GM12878 (cell line): ENCODE data around the gene ZBTB18. TPM values are rescaled to one million over a fixed set of nuclear protein-coding genes. Genes with fewer than 3 reads are reported as not detected.

ENCODE experiments used
- ATAC-seq: fragments of 200-7000 bp; cut with Tn5 transposase; 3 replicates; pipeline ENCODE4 v1.9.1; 2020; ENCODE audit warnings: mild to moderate bottlenecking, moderate library complexity
- BruUV-seq: library from RNA; stranded (reverse); fragments of 400-500 nt; replicated peaks from 2 replicates; lab custom pipeline; 2021; lab: Mats Ljungman, UMichigan
- CTCF ChIA-PET: fragments of 300-600 bp; sonication (Branson Sonifier 250); formaldehyde crosslinking; extraction: SDS; loops from one replicate; lab custom pipeline; 2021; ENCODE audit warnings: inconsistent platforms; lab: Yijun Ruan, JAX
- POLR2A ChIA-PET: fragments of 350-600 bp; formaldehyde crosslinking; extraction: SDS; loops from one replicate; lab custom pipeline; 2021; ENCODE audit warnings: inconsistent platforms; lab: Charles Lee
- RAD21 ChIA-PET: fragments of 300-600 bp; sonication (Branson Sonifier 250); formaldehyde crosslinking; loops from one replicate; lab custom pipeline; 2023; ENCODE audit warnings: antibody characterized with exemption; ENCODE audit not compliant: unreplicated experiment; lab: Charles Lee
- SMC1A ChIA-PET: fragments of 300-600 bp; sonication (Branson Sonifier 250); formaldehyde crosslinking; loops from one replicate; lab custom pipeline; 2023; ENCODE audit not compliant: unreplicated experiment, uncharacterized antibody; lab: Charles Lee
- DNase-seq: peaks from one replicate; pipeline ENCODE4 v3.0.0-alpha.2; 2011; ENCODE audit warnings: low read depth, low spot score
- FAIRE-seq: peaks from 3 replicates; lab custom pipeline; 2011; peaks lifted over from hg19 to GRCh38; lab: Jason Lieb, UNC
- H2AFZ ChIP-seq: 2 replicates; pipeline ENCODE4 v1.6.0; 2011; ENCODE audit warnings: low read depth, low read length, control low read depth; ENCODE audit not compliant: control insufficient read depth
- H3K27ac ChIP-seq: 2 replicates; pipeline ENCODE4 v1.5.1; 2011; ENCODE audit warnings: control low read depth; ENCODE audit not compliant: control insufficient read depth, insufficient read depth
- H3K27me3 ChIP-seq, 2 experiments: replicated peaks in 1 of 2; 2 replicates each; pipeline versions ENCODE4 v1.6.0 to v1.6.1; 2011; ENCODE audit warnings: low read length in 1 of 2; ENCODE audit not compliant: control insufficient read depth in 2 of 2, insufficient read depth in 2 of 2
- H3K36me3 ChIP-seq, 2 experiments: 2 replicates each; pipeline ENCODE4 v1.5.1; 2011; ENCODE audit warnings: low read length in 1 of 2; ENCODE audit not compliant: control insufficient read depth in 2 of 2, insufficient read depth in 2 of 2
- H3K4me1 ChIP-seq: 2 replicates; pipeline ENCODE4 v1.6.1; 2011; ENCODE audit warnings: mild to moderate bottlenecking, low read length, moderate library complexity, mixed read lengths; ENCODE audit not compliant: control insufficient read depth, insufficient read depth
- H3K4me2 ChIP-seq: 2 replicates; pipeline ENCODE4 v1.6.0; 2011; ENCODE audit warnings: control low read depth; ENCODE audit not compliant: control insufficient read depth, insufficient read depth
- H3K4me3 ChIP-seq: fragments of 200-600 bp; sonication (generic); 2 replicates; pipeline ENCODE4 v1.5.1; 2016
- H3K79me2 ChIP-seq: 2 replicates; pipeline ENCODE4 v1.6.0; 2011; ENCODE audit warnings: low read length; ENCODE audit not compliant: control insufficient read depth, insufficient read depth
- H3K9ac ChIP-seq: 2 replicates; pipeline ENCODE4 v1.8.0; 2011; ENCODE audit warnings: low read length, control low read depth, mixed read lengths; ENCODE audit not compliant: control insufficient read depth, insufficient read depth
- H3K9me3 ChIP-seq: replicated peaks from 3 replicates; pipeline ENCODE4 v1.5.1; 2011; ENCODE audit warnings: mild to moderate bottlenecking, low read length; ENCODE audit not compliant: control insufficient read depth, insufficient read depth
- H4K20me1 ChIP-seq: 2 replicates; pipeline ENCODE4 v1.6.0; 2011; ENCODE audit not compliant: control insufficient read depth, insufficient read depth
- CTCF ChIP-seq, 3 experiments: IDR thresholded peaks in 2 of 3; conservative IDR thresholded peaks in 1 of 3; 2 replicates each; pipeline ENCODE4 v1.5.1; 2011; ENCODE audit warnings: low read depth in 3 of 3, low read length in 3 of 3, mild to moderate bottlenecking in 3 of 3, control low read depth in 2 of 3, moderate library complexity in 2 of 3, inconsistent platforms in 1 of 3, mixed read lengths in 1 of 3; ENCODE audit not compliant: control insufficient read depth in 2 of 3, insufficient read depth in 1 of 3; ENCODE audit errors: extremely low read depth in 1 of 3
- EED ChIP-seq: sonication (generic); IDR thresholded peaks from 2 replicates; pipeline ENCODE4 v1.6.1; 2016; ENCODE audit warnings: antibody characterized with exemption, low read depth
- SIN3A ChIP-seq: IDR thresholded peaks from 2 replicates; pipeline ENCODE4 v1.6.1; 2012; ENCODE audit warnings: low read depth, low read length, improper control_type of control experiment
- STAT3 ChIP-seq: IDR thresholded peaks from 2 replicates; pipeline ENCODE4 v1.6.1; 2011; ENCODE audit warnings: low read depth, low read length, improper control_type of control experiment
- WGBS: methylation state at CpG from one replicate; pipeline ENCODE4 v1.1.6; 2016; ENCODE audit warnings: low lambda C conversion rate; ENCODE audit not compliant: insufficient replicate concordance, insufficient coverage; ENCODE audit errors: missing lambda C conversion rate; 5-methylcytosine and 5-hydroxymethylcytosine counted together
- in situ Hi-C: fragments of 300-500 bp; cut with MboI; formaldehyde crosslinking; loops from 9 replicates; pipeline ENCODE4 v1.14.3; 2018; ENCODE audit warnings: mixed read lengths
- intact Hi-C: fragments of 100-400 bp; cut with micrococcal nuclease; formaldehyde crosslinking; loops from one replicate; pipeline ENCODE4 v1.14.2; 2022; ENCODE audit not compliant: unreplicated experiment
- polyA plus RNA-seq, 11 experiments: library from polyadenylated mRNA; depleted of rRNA in 4 of 11; unstranded in 6 of 11; stranded (reverse) in 5 of 11; fragments of >200 nt; fragmentation: Nextera tagmentation in 4 of 11; fragmentation: Illumina TruSeq in 1 of 11; extraction: Ambion mirVana in 4 of 11; extraction: Trizol in 1 of 11; gene quantifications; 1 replicate in 1 of 11; 2 replicates in 10 of 11; pipeline versions ENCODE4 v1.2.1 to v1.2.3, GENCODE V29; 2011 to 2016; ENCODE audit warnings: inconsistent platforms in 2 of 11, missing spikeins in 2 of 11, low read depth in 1 of 11
- total RNA-seq, 4 experiments: library from RNA; depleted of rRNA in 3 of 4; stranded (reverse); fragments of >200 nt in 3 of 4; fragmentation: Illumina TruSeq in 1 of 4; extraction: Trizol in 1 of 4; gene quantifications; 2 replicates each; pipeline versions ENCODE4 v1.2.1 to v1.2.3, GENCODE V29; 2013 to 2021

Gene ZBTB18
- total and polyA plus RNA-seq, 10 of the 15 experiments (the other 5 are each of a cell fraction or from before 2014, with no cell fraction given): 0.27 to 8.6 (median 6.1) TPM

- Histone ChIP-seq H3K79me2 (no peaks in the 10 kb centered on the region), H4K20me1 (no peaks in the 10 kb centered on the region), H3K36me3 (no peaks in the 10 kb centered on the region), H2AFZ (no peak overlapping the region), H3K27me3 (no peaks in the 10 kb centered on the region), H3K9me3 (no peaks in the 10 kb centered on the region), H3K9ac (no peak overlapping the region), H3K27ac (no peak overlapping the region), H3K4me3 (no peak overlapping the region), H3K4me2 (no peak overlapping the region), H3K4me1 (no peaks in the 10 kb centered on the region)
- no TSS peak for BruUV-seq
- DNase-seq (no peak), FAIRE-seq (no peak), ATAC-seq (no peak)
- WGBS: 2% methylated on average over 3 of the region's 3 CpGs
- ChIA-PET CTCF (interaction anchor here (1.5 kb wide), 1 partner anchor 12 kb away, joined by 4 read pairs; no protein-coding TSS in a partner anchor), POLR2A (no interaction called here), RAD21 (interaction anchor here (0.7 kb wide), 1 partner anchor 126 kb away, joined by 5 read pairs; no protein-coding TSS in a partner anchor), SMC1A (interaction anchor here (0.9 to 1.0 kb wide), 2 partner anchors 9 to 11 kb away, joined by 3 read pairs; no protein-coding TSS in a partner anchor)
- intact Hi-C loops: no loop called here
- in situ Hi-C loops: no loop called here
- TF ChIP-seq CTCF (IDR thresholded peaks at IDR 0.05 in 2 of 3, conservative IDR thresholded peaks at IDR 0.05 in 1 of 3; ENCODE audit: control insufficient read depth in 2 of 3, extremely low read depth in 1 of 3, insufficient read depth in 1 of 3, low read depth in 3 of 3, low read length in 3 of 3): 0 out of 6 replicates have a peak, but pooled peaks of 1 of the 3 experiments have one; percentile 1
- TF ChIP-seq EED: no peak
- TF ChIP-seq STAT3: no peak
Measured at GRCh38 chr1:244029124-244029523, 22.0 kb upstream of the ZBTB18 start.

GRCh38 chr1:244030481-244031040 lies 20.5 kb upstream of the ZBTB18 start:
- Histone ChIP-seq H3K27ac (no peak overlapping the region), H3K79me2 (no peaks in the 10 kb centered on the region), H3K4me2 (no peak overlapping the region), H3K27me3 (no peaks in the 10 kb centered on the region), H3K9ac (no peak overlapping the region), H2AFZ (no peak overlapping the region), H3K4me3 (no peak overlapping the region), H3K9me3 (no peaks in the 10 kb centered on the region), H4K20me1 (no peaks in the 10 kb centered on the region), H3K4me1 (no peaks in the 10 kb centered on the region), H3K36me3 (no peaks in the 10 kb centered on the region)
- ChIA-PET CTCF (no interaction called here), RAD21 (no interaction called here), SMC1A (no interaction called here), POLR2A (no interaction called here)
- no peak for TF ChIP-seq SIN3A
- FAIRE-seq (no peak), DNase-seq (no peak), ATAC-seq (no peak)
- in situ Hi-C loops: no loop called here
- WGBS: 40% methylated on average over 13 of the region's 13 CpGs
- intact Hi-C loops: no loop called here
- BruUV-seq: no TSS peak
